HUDEP-2 (cell line): Measurements from ENCODE around the gene ENTREP3.

Experiments used
- DNase-seq, 76 experiments: peaks; one replicate each; lab custom pipeline; 2025; ENCODE audit not compliant: unreplicated experiment in 76 of 76; lab: John Stamatoyannopoulos, UW

The ENTREP3 gene

DNA sequence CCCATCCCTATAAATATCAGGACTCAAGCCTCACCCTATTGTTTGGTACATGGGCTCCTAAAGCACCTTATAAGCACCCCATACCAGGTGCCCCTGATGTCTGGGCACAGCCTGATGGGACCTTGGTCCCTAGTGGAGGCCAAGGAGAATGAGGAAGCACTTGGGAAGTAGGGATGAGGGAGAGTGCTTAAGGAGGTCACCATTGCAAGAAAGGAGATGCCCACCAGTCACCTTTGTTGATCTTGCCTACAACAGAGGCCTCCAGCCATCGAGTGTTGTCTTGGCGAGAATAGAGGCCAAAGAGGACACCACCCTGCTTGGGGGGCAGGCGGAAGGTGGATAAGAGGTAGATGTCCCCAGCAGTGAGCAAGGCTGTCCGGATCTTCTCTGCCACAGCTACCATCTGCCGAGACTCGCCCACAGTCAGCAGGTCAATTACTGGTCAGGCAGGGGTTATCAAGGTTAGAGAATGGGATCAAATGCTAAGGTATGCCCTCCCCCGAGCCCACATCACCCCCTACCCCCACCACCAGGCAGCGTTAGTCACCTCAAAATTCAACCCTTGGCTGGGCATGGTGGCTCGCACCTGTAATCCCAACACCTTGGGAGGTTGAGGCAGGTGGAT lies 49.2 kb downstream of the ENTREP3 start:
- no peak for DNase-seq

DNA sequence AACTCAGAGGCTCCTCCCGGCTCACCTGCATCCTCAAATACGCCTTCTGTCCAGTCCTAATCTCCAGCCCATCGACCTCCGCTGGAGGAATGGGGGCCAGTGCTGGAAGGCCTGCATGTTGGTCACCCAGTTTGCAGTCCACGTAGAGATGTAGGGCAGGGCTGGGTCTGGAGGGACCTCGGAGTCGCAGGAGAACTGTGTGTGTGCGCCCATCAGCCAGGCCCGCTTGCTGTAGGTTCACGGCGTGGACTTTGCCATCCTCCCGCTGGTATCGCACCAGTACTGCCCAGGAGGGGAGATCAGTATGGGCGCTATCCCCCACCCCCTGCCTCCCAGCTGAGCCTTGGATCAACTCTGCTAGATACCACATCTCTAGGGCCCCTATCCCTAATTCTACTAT lies 50.2 kb downstream of the ENTREP3 start:
- no peak for DNase-seq

DNA sequence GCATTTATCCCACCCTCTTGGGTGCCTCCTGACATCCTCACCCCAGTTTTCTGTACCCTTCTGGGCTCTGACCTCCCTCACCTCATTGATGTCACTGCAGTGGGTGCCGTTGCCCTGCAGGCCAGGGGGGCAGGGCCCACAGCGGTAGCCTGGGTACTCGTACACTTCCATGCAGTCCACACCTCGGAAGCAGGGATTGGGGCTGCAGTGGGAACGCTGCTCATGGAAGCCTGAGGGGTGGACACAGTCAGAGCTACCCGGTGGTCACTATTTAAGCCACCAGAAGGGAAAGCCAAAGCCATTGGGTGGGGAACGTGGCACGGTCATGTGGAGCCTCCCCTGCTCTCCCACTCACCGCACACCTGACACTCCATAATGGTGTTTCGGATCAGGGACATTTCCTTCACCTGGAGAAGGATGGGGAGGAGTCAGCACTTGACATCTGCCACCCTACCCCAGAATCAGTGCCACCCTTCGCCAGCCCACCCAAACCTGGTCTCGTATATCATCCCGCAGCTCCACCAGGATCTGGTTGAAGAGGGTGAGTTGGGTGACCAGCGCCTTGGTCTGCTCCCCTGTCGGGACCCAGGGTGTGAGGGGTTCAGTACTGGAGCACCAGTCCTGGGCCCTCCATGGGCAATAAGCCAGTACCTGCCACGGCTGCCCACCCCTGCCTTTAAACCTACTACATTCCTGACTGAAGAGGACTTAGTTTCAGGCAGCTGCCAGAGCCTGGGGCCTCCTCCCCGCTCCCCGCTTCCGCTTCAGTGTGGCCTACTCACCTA lies 52.4 kb downstream of the ENTREP3 start:
- DNase-seq: no peak

DNA sequence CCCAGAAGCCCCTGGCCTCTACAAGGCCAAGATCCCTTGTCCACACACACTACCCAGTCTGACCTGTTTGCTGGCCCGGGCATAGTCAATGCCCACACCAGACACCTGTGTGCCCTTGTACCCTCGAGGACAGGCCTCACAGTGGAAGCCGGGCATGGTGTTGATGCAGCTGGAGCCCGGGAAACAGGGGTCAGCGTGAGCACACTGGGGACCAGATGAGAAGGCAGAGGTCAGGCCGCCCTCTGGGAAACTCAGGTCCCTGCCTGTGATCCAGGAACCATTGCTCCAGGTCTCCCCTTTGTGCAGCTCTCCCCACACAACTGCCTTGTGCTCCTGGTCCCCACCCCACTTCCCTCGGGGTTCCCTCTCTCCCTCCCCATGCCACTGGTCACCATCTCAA lies 53.1 kb downstream of the ENTREP3 start:
- no peak for DNase-seq

DNA sequence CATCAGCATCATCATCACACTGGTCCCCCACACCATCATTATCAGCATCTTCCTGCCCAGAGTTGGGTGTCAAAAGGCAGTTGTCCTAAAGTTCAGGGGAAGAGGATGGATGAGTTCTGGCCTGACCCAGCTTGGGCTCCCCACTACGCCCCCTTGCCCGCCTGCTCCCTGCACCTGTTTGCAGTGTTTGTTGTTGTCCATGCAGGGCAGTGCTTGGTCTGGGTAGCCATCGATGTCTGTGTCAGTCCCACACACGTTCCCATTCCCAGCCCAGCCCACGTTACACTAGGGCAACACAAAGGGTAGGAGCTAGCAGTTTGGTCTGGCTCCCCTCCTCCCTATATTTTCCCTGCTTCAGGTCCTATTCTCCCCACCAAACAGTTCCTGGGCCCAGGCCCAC lies 54.4 kb downstream of the ENTREP3 start:
- DNase-seq: no peak

- no peak for DNase-seq
Measured at GRCh38 chr1:155199792-155200191, 55.5 kb downstream of the ENTREP3 start.

DNA sequence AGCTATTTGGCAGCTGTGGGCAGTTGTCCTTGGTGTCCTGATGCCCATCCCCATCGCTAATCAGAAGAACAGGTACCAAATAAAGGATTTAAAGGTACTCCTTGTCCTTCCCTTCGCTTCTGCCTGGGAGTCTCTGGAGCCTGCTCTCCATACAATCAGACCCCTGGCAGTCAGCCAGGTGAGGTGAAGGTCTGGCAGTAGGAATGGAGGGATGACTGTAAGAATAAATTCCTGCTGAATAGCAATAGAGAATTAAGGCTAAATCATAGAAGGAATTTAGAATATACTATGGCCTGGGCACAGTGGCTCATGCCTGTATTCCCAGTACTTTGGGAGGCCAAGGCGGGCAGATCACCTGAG lies 56.8 kb downstream of the ENTREP3 start:
- DNase-seq: no peak

DNA sequence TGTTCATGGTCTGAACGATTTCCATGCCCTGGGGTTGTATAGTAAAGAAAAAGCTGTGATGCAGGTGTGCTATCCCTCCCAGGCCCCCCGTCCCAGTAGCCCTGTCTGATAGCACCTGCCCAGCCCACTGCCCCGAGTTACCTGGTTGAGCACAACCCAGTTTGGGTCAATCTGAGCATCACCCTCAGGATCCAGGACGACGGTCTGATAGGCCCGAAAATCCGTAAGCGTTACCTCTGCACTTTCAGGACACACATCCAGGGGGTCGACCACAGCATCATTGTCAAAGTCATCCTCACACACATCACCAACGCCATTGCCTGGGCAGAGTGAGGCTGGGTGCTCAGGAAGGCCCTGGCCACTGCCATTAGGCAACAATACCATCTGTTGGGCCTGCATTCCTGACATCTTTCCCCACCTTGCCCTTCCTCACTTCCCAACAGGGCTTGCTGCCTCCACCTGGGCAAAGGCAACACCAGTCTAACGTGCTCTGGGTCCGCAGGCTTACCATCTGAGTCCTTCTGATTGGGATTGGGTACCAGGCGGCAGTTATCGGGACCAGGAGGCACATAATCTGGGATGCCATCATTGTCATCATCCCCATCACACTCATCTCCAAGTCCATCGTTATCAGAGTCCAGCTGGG lies 57.3 kb downstream of the ENTREP3 start:
- DNase-seq: no peak
